Measurements from ENCODE around the gene ENGASE. TPM values are rescaled to one million over a fixed set of nuclear protein-coding genes. Genes with fewer than 3 reads are reported as not detected.

Gene ENGASE
- total RNA-seq, 4 donors from 2014 or later: 29.9 to 64.8 (median 57.1) TPM

DNA sequence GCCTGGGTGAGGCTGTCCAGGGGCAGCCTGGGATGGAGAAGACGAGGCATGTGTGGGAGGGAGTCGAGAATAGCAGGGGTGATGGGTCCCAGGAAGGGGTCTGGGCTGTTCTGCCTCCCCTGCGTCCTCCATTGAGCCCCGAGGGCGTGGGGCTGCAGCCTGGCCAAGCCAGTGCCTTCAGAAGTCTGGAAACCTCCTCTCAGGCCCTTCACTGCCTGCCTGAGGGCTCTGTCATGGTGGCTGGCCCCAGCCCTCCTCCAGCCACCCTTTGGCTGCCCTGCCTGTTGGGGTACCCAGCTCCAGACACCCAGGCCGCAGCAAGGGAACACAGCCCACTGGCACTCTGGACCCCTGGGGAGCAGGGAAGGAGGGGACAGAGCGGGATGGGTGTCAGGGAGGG, 27.6 kb downstream of the ENGASE start:
- TF ChIP-seq, protein P1, sequence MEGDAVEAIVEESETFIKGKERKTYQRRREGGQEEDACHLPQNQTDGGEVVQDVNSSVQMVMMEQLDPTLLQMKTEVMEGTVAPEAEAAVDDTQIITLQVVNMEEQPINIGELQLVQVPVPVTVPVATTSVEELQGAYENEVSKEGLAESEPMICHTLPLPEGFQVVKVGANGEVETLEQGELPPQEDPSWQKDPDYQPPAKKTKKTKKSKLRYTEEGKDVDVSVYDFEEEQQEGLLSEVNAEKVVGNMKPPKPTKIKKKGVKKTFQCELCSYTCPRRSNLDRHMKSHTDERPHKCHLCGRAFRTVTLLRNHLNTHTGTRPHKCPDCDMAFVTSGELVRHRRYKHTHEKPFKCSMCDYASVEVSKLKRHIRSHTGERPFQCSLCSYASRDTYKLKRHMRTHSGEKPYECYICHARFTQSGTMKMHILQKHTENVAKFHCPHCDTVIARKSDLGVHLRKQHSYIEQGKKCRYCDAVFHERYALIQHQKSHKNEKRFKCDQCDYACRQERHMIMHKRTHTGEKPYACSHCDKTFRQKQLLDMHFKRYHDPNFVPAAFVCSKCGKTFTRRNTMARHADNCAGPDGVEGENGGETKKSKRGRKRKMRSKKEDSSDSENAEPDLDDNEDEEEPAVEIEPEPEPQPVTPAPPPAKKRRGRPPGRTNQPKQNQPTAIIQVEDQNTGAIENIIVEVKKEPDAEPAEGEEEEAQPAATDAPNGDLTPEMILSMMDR (IDR thresholded peaks at IDR 0.05): no peak
- TF ChIP-seq POLR2A (IDR thresholded peaks at IDR 0.05) (no peak), EP300 (IDR thresholded peaks at IDR 0.05) (no peak)
- no peak overlapping the region for H3K27ac ChIP-seq
- DNase-seq (ENCODE audit: low spot score in 2 of 2): no peak
- WGBS, 2 donors: 79 to 82% methylated on average over 6 to 7 of the region's 7 CpGs
- H3K27me3 ChIP-seq: peaks cover 0 to 78% of the 10 kb centered on the region in 2 donors
- H3K9me3 ChIP-seq: no peaks in the 10 kb centered on the region
- H3K4me3 ChIP-seq: no peak overlapping the region
- H3K36me3 ChIP-seq: no peaks in the 10 kb centered on the region
- peaks cover 0 to 8% (median 0%) of the 10 kb centered on the region in 4 donors for H3K4me1 ChIP-seq

DNA sequence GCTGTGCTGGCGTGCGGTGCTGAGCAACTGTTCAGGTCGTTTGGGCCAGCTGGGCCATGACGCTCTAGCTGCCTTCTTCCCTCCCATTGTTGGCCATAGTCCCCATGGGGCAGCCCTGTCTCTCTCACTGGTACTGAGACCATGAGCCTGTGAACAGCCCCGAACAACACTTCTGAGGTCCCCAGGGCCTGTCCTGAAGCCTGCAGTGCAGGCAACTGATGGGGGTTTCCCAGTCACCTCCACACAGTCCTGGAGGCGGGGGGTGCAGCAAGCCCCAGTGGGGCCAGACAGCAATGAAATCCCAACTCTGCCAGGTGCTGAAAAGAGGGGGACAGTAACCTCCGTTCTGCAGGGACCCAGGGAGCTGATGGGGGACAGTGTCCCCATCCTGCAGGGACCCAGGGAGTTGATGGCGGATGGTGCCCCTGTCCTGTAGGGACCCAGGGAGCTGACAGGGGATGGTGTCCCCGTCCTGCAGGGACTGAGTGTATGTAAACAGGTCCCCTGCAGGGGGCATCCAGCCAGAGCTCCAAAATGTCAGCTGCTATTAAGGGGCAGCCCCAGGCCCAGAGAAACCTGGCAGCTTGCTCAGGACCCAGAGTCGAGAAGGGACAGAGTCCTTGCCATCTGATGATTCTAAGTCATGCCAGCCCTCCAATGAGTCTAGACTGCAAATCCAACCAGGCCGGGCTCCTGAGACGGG, 30.4 kb downstream of the ENGASE start:
- Histone ChIP-seq H3K4me1 (no peaks in the 10 kb centered on the region), H3K27ac (no peak overlapping the region), H3K9me3 (no peaks in the 10 kb centered on the region), H3K27me3 (peaks cover 0 to 55% of the 10 kb centered on the region in 2 donors), H3K36me3 (no peaks in the 10 kb centered on the region), H3K4me3 (no peak overlapping the region)
- TF ChIP-seq EP300 (IDR thresholded peaks at IDR 0.05) (no peak), POLR2A (IDR thresholded peaks at IDR 0.05) (no peak)
- TF ChIP-seq, protein P1 (IDR thresholded peaks at IDR 0.05): no peak
- 77 to 85% methylated on average over 10 to 11 of the region's 12 CpGs for WGBS, 2 donors
- DNase-seq (ENCODE audit: low spot score in 2 of 2): no peak

DNA sequence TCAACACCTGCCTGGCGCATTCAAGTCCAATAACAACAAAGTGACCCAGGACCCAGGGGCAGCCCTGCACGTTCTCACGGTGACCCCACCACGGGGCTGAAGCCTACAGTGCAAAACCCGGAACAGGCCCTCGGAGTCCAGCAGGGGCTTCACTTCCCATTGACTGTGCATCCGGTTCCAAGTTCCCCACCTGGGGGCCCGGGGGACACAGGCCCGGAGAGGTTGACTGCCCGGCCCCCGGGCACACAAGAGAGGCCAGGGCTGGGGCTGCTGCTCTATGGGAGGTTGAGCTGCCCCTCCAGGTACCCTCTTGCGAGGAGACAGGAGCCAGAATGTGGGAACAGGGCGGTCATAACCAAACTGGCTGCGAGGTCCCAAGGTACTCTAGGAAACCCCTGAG, 31.3 kb downstream of the ENGASE start:
- WGBS, 2 donors: 74 to 95% methylated on average over 3 to 14 of the region's 14 CpGs
- Histone ChIP-seq H3K4me3 (no peak overlapping the region), H3K27me3 (peaks cover 0 to 46% of the 10 kb centered on the region in 2 donors), H3K36me3 (no peaks in the 10 kb centered on the region), H3K9me3 (no peaks in the 10 kb centered on the region), H3K4me1 (no peaks in the 10 kb centered on the region), H3K27ac (no peak overlapping the region)
- no peak for DNase-seq (ENCODE audit: low spot score in 2 of 2)
- TF ChIP-seq, protein P1 (IDR thresholded peaks at IDR 0.05): no peak
- TF ChIP-seq POLR2A (IDR thresholded peaks at IDR 0.05) (no peak), EP300 (IDR thresholded peaks at IDR 0.05) (no peak)

DNA sequence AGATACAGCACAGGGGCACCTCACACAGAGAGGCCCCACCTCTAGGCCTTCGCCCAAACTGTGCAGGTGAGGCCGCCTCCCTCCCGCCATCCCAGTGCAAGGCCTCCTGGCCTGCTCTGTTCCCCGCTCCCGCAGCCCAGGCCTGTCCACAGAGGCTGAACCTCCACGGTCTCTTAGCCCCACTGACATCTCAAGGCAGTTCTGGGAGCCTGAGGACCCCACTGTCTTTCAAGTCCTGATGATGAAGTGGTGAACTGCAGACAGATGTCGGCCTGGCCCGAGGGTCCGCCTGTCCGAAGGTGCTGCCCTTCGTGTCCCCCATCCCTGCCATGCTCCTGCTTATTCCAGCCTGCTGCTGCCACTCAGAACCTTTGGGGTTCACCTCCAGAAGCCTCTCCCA, 32.3 kb downstream of the ENGASE start:
- Histone ChIP-seq H3K27me3 (peaks cover 0 to 36% of the 10 kb centered on the region in 2 donors), H3K9me3 (no peaks in the 10 kb centered on the region), H3K4me3 (no peak overlapping the region), H3K4me1 (no peaks in the 10 kb centered on the region), H3K27ac (no peak overlapping the region), H3K36me3 (no peaks in the 10 kb centered on the region)
- WGBS, 2 donors: 90 to 92% methylated on average over 11 of the region's 11 CpGs
- no peak for DNase-seq (ENCODE audit: low spot score in 2 of 2)
- TF ChIP-seq EP300 (IDR thresholded peaks at IDR 0.05) (no peak), POLR2A (IDR thresholded peaks at IDR 0.05) (no peak)
- TF ChIP-seq, protein P1 (IDR thresholded peaks at IDR 0.05): no peak

DNA sequence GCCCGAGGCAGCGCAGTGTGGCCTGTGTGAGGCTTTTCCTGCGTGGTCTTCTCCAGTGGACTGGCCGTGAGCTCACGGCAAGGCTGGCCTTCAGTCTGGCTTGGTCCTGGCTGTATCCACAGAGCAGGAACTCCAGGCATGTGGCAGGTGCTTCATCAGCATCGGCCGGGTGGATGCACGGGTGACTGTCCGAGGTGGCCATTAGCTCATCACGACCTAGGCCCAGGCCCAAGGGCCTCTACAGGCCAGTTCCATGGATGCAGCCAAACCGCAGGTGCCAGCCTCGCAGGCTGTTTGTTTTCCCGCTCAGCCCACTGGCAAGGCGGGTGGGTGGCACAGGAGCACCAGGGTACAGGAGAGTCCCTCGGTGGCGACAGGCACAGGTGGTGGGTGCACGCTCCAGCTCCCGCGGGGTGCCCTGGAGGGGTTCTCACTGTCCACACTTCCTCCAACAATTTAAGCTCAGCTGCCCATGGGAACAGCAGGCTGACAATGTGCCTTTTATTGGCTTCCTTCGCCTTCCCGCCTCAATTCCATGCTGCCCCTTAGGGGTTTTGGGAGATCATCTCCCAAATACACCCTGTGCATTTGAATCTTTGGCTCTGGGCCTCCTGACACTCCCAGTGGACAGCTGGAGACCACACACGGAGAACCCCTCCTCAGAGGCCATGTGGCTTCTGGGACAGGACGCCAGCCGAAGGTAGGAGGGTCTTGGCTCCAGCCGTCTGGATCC, 33.0 kb downstream of the ENGASE start:
- H3K36me3 ChIP-seq: no peaks in the 10 kb centered on the region
- TF ChIP-seq POLR2A (IDR thresholded peaks at IDR 0.05) (no peak), EP300 (IDR thresholded peaks at IDR 0.05) (no peak)
- TF ChIP-seq, protein P1 (IDR thresholded peaks at IDR 0.05): no peak

More for the DNA sequence above, 33.0 kb downstream of the ENGASE start:
- Histone ChIP-seq H3K27me3 (peaks cover 0 to 33% of the 10 kb centered on the region in 2 donors), H3K9me3 (no peaks in the 10 kb centered on the region), H3K4me3 (no peak overlapping the region), H3K27ac (no peak overlapping the region), H3K4me1 (no peaks in the 10 kb centered on the region)
- DNase-seq (ENCODE audit: low spot score in 2 of 2): no peak
- 74 to 75% methylated on average over 18 to 23 of the region's 25 CpGs for WGBS, 2 donors

Data from tibial nerve (tissue), 4 donors.